ENCODE measurements around the gene OAF.

GRCh38 chr11:120235024-120235628 lies 24.3 kb downstream of the OAF start:
- TF ChIP-seq CTCF (IDR thresholded peaks at IDR 0.05 in 2 of 3, conservative IDR thresholded peaks at IDR 0.05 in 1 of 3; ENCODE audit: borderline replicate concordance in 1 of 3, insufficient read depth in 1 of 3, low read depth in 2 of 3, low read length in 2 of 3) (peak; percentile 93 to 97 (median 93)), REST (IDR thresholded peaks at IDR 0.05; ENCODE audit: low read depth) (no peak), JUND (IDR thresholded peaks at IDR 0.05) (no peak), TCF7L2 (IDR thresholded peaks at IDR 0.05; ENCODE audit: borderline replicate concordance, extremely low read depth, insufficient read depth, insufficient read length) (no peak), CEBPB (IDR thresholded peaks at IDR 0.05; ENCODE audit: low read depth) (no peak), POLR2A (IDR thresholded peaks at IDR 0.05; ENCODE audit: borderline replicate concordance, extremely low read depth, insufficient read depth, insufficient read length) (no peak), MAX (IDR thresholded peaks at IDR 0.05) (no peak), POLR2AphosphoS5 (IDR thresholded peaks at IDR 0.05; ENCODE audit: low read depth, low read length) (no peak)

Data from HCT116 (cell line).